Activated T-cell treated with anti-CD3 and anti-CD28 coated beads for 4 hours (primary cell): Measurements from ENCODE around the gene USP3.

ENCODE experiments used
- DNase-seq: peaks from one replicate; pipeline ENCODE4 v3.0.0-alpha.2; 2020

The USP3 gene

DNA sequence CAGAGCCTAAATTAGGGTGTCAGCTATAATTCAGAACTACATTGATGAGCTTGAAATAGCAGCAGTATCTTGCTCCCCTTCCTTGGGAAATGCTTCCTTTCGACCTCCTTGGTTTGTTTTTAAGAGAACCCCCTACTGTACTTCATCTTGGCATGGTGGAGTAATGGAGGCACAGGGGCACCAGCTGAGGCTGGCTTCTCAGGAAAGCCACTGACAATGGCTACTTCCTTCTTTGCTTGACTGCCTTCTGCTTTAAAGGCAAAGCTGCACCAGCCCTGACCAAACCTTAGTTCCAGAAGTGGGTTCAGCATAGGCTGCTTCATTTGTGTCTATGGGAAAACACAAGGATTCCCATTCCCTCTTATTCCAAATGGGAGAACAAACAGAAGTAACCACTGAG lies 91.3 kb downstream of the USP3 start:
- DNase-seq: no peak

DNA sequence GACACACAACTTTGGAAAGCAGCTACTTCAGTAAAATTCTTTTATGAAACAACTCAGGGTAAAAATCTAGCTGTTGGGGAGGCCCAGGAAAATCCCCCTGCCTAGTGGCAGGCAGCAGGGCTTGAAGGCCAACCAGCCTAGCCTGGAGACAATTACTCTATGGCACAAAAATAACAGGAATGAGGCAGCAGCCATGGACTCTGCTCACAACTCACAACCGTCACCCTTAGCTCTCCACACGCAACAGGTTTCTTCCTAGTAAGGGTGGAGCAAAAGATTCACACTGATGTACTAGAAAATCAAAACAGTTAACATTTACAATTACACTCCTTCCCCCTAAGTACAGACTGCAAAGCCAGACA lies 92.3 kb downstream of the USP3 start:
- no peak for DNase-seq

GRCh38 chr15:63597038-63597790 lies 92.8 kb downstream of the USP3 start, which contains the start of gene FBXL22:
Gene FBXL22, plus strand, starts transcription at chr15:63597387. Its CDS starts 6 bp downstream, at chr15:63597393.
- DNase-seq: no peak

- no peak for DNase-seq
Observed at GRCh38 chr15:63597821-63598220, 93.4 kb downstream of the USP3 start.

- no peak for DNase-seq
Observed at GRCh38 chr15:63598473-63599400, 94.3 kb downstream of the USP3 start.

DNA sequence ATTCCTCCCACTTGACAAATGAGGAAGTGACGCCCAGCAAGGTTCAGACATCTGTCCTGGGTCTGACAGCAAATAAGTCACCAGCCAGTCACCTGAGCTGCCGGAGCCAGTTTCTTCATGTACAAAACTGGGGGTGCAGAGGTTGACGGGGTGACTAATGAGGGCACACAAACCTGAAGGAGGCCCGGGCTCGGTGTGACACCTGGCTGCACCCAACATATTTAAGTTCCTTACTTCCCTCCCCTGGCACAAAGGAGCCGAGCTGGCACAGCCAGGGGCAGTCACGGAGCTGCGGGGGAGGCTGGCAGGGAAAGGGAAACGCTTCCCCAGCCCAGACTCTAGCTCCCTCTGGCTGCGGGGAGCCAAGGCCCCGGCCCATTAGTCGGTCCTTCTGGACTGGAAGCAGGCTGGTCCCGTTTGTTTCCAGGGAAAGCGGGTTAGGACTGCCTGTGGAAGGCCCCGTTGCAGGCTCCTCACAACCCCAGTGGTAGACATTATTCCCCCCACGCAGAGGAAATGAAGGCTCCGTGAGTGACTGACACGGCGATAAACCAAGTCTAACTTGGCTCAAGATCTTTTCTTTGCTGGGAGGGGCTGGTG lies 95.1 kb downstream of the USP3 start:
- DNase-seq: peak; percentile 30

DNA sequence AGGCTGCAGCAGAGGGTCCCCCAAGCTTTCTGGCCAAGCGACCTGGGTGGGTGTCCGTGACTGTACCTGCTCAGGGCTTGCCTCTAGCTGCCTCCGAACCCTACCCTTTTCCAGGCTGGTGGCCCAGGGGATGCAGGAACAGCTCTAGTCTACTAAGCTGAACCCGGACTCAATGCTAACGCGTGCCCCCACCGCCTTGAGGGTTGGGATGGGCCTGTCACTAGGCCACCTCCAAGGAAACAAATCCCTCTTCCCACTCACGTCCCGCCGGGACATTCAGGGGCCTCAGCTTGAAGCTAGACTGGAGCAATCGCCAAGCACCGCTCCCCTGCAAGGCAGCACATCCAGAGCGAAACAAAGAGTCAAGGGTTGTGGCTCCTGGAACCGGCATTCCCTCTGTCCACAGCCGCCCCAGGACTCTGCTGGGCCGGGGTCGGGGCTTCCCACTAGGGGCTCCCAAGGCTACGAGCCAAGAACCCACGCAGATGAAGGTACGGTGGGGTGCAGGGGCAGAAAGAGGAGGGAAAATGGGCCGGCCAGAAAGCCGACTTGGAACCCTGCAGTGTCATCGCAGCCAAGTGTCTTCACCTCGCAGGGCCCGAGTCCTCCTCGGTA lies 95.7 kb downstream of the USP3 start:
- DNase-seq: no peak

- peak; percentile 85 for DNase-seq
Observed at GRCh38 chr15:63600616-63601025, 96.2 kb downstream of the USP3 start.

DNA sequence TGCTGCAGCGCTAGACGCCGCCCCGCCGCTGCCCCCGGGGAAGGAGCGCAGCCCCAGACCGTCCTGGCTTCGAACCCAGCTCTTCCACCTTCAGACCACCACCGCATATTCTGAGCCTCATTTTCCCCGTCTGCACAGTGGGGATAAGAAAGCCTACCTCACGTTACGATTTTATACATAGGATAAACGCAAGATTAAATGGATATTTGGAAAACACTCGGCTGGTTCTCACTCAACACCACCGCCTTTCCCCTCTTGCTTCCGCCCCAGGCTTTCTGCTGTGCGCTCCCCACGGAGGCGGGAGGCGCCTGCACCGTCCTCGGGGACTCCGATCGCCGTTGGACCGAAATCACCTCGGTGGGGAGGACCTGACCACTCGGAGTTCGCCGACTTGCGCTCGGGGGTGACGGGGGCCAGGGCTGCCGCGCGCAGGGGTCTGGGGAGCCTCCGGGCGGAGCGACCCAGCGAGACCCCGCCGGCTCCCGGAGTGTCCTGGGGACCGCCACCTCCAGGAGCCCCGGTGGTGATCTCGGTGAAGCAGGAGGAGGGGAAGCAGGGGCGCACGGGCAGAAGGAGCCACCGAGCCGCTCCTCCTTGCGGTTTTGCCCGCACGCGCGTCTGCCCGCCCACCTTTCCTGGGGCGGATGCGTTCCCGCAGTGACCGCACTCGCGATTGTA lies 96.8 kb downstream of the USP3 start:
- peak; percentile 32 for DNase-seq

- no peak for DNase-seq
Observed at GRCh38 chr15:63601704-63602185, 97.4 kb downstream of the USP3 start.

- DNase-seq: no peak
Observed at GRCh38 chr15:63602595-63602994, 98.2 kb downstream of the USP3 start.

- no peak for DNase-seq
Observed at GRCh38 chr15:63603516-63603915, 99.1 kb downstream of the USP3 start.

- no peak for DNase-seq
Observed at GRCh38 chr15:63604281-63604680, 99.9 kb downstream of the USP3 start.

- DNase-seq: no peak
Observed at GRCh38 chr15:63605036-63605435, 100.6 kb downstream of the USP3 start.

- DNase-seq: peak; percentile 36
Observed at GRCh38 chr15:63605816-63606215, 101.4 kb downstream of the USP3 start.

- no peak for DNase-seq
Observed at GRCh38 chr15:63606308-63606707, 101.9 kb downstream of the USP3 start.

- DNase-seq: no peak
Observed at GRCh38 chr15:63608989-63609388, 104.6 kb downstream of the USP3 start.

DNA sequence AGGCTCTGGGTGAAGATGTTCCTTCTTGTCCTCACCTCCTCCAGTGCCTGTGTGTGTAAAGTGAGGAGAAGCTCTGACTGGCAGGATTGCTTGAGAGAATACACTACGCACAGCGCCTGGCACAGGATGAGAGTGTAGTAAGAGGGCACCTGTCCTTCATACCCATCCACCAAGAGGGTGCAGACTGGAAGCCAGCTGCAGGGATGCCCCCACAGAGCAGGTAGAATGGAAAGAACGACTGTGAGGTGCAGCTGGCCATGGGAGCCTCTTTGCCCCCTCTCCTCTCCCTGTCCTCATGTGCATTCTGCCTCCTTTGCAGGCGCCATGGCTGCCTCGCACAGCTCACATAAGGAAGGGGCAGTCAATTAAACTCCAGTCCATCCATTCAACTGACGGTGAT lies 105.1 kb downstream of the USP3 start:
- no peak for DNase-seq

DNA sequence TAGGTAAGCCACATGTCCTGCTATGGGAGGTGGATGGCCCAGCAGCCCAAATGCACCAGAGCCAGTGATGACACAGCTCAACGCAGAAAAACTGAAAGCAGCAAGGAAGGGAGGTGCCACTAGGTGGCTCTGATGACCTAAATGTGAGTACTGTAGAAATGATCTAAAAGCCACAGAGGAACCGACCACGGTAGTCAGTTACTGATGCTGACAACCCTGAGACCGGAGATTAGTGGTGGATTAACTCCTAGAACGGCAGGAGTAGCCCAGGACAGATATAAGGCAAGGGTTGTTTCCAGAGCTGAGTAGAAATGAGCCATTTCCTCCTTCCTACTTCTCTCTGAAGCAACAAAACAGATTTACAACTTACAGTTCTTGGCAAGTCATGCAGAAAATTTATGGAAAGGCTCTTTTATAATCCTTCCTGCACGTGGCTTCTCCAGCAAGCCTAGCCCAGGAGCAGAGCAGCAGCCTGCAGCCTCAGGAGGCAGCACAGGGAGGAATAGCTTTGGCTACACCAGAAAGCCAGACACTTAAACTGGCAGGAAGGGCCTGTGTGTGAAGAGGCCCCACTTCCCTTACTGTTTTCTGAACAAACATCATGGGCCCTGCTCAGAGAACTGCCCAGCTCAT lies 105.9 kb downstream of the USP3 start:
- peak; percentile 69 for DNase-seq

- no peak for DNase-seq
Observed at GRCh38 chr15:63611177-63611576, 106.8 kb downstream of the USP3 start.

DNA sequence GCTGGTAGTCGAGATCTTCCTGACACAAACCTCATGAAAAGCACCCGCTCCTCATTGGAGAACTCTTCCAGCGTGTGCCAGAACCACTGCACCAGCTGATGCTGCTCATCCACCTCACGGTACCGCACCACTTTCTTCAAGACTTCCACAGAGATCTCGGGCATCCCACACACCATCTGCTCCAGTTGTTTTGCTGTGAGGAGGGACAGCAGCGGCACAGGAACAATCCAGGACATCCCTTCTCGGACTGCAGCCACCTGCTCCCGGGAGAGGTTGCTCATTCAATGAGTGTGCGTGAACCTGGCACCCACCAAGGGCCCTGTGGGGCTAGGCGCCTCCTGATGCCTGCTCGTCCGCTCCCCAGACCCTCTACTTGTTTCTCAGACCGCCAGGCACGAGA lies 107.9 kb downstream of the USP3 start:
- DNase-seq: no peak

- DNase-seq: no peak
Observed at GRCh38 chr15:63615935-63616334, 111.5 kb downstream of the USP3 start.
